Activated CD4-positive, alpha-beta T cell treated with anti-CD3 and anti-CD28 coated beads, Interleukin-2, amount 50 U/mL, for 1 hour (primary cell): ENCODE measurements around the gene PBX3.
A peak's percentile ranks its signal among the peaks of the same experiment; 100 is the strongest.
"Not testable (repeated sequence)": the region's sequence is repeated elsewhere in the genome, so short reads cannot be mapped to it uniquely, and the experiment has no call there.

Experiments
- DNase-seq: peaks from one replicate; pipeline ENCODE4 v3.0.0-alpha.2; 2020

PBX3 gene

GRCh38 chr9:125823874-125824406, 76.8 kb downstream of the PBX3 start:
- DNase-seq: not testable (repeated sequence)

- no peak for DNase-seq
Observed at GRCh38 chr9:125825762-125826161, 78.6 kb downstream of the PBX3 start.

- no peak for DNase-seq
Observed at GRCh38 chr9:125826850-125827249, 79.7 kb downstream of the PBX3 start.

GRCh38 chr9:125829743-125830142, 82.6 kb downstream of the PBX3 start:
- peak; percentile 53 for DNase-seq

GRCh38 chr9:125831054-125831453, 83.9 kb downstream of the PBX3 start:
- no peak for DNase-seq

- no peak for DNase-seq
Observed at GRCh38 chr9:125831616-125832015, 84.4 kb downstream of the PBX3 start.

- no peak for DNase-seq
Observed at GRCh38 chr9:125835655-125836054, 88.5 kb downstream of the PBX3 start.

GRCh38 chr9:125839317-125839716, 92.1 kb downstream of the PBX3 start:
- DNase-seq: no peak

- DNase-seq: no peak
Observed at GRCh38 chr9:125841444-125841843, 94.3 kb downstream of the PBX3 start.

- DNase-seq: no peak
Observed at GRCh38 chr9:125842242-125842641, 95.1 kb downstream of the PBX3 start.

- no peak for DNase-seq
Observed at GRCh38 chr9:125843646-125844045, 96.5 kb downstream of the PBX3 start.

GRCh38 chr9:125844611-125845010, 97.4 kb downstream of the PBX3 start:
- DNase-seq: no peak

GRCh38 chr9:125845271-125845808, 98.2 kb downstream of the PBX3 start:
- no peak for DNase-seq

GRCh38 chr9:125847735-125848134, 100.6 kb downstream of the PBX3 start:
- DNase-seq: no peak

- no peak for DNase-seq
Observed at GRCh38 chr9:125850106-125850632, 103.0 kb downstream of the PBX3 start.

GRCh38 chr9:125850763-125851162, 103.6 kb downstream of the PBX3 start:
- DNase-seq: no peak

- no peak for DNase-seq
Observed at GRCh38 chr9:125851979-125852378, 104.8 kb downstream of the PBX3 start.

- no peak for DNase-seq
Observed at GRCh38 chr9:125852386-125852785, 105.2 kb downstream of the PBX3 start.

GRCh38 chr9:125854553-125855275, 107.5 kb downstream of the PBX3 start:
- DNase-seq: no peak

GRCh38 chr9:125856331-125856730, 109.2 kb downstream of the PBX3 start:
- no peak for DNase-seq

- DNase-seq: no peak
Observed at GRCh38 chr9:125861405-125862058, 114.4 kb downstream of the PBX3 start.

- DNase-seq: no peak
Observed at GRCh38 chr9:125863923-125864322, 116.8 kb downstream of the PBX3 start.

GRCh38 chr9:125867751-125868415, 120.7 kb downstream of the PBX3 start:
- no peak for DNase-seq
